ENCODE measurements around the gene NLRP6. TPM values are rescaled to one million over a fixed set of nuclear protein-coding genes. Genes with fewer than 3 reads are reported as not detected.

NLRP6 gene
- total and polyA plus RNA-seq, 4 experiments from 2014 or later = 1.4 to 26.3 (median 18.4) TPM

DNA sequence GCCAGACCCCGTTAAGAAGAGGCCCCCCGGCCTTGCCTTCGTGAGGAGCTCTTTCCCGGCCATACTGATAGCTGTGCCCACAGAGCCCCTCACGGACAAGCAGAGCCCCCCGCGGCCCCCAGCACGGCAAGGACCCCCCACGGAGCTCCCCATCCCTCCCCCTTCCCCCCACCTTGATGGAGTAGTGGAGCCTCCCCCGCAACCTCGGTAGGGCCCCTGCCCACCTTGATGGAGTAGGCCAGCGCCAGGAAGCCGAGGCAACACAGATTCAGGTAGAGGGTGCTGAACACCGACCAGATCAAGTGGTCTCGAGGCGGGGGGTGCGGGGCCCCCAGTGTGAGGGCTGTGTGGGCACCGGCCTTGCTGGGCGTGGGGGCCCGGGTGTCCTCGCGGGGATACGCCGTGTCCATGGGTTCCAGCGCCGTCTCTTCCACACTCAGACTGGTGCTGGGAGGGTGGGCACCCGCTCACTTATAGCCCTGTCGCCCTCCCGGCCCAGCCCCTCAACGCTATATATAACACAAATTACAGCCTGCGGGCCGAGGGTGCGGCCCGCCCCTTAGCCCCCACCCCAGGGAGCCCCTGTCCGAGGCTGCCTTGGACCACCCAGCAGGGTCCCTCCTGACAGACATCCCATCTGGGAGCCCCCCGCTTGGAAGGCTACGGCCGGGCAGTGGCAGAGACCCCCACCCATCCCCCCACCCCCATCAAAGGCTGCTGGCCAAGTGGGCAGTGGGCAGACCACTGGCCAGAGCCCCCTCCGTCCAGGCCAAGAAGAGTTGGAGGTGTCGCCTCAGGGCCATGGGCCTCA is 21.1 kb downstream of the NLRP6 start, which contains the start of gene IFITM5:
TSS of gene IFITM5 (minus strand) at position 446 of the 811 bp plus-strand sequence. CDS start at position 410, 36 bp downstream.
- peaks cover 0 to 3% of the 10 kb centered on the region in 2 donors for H3K27me3 Mint-ChIP-seq

DNA sequence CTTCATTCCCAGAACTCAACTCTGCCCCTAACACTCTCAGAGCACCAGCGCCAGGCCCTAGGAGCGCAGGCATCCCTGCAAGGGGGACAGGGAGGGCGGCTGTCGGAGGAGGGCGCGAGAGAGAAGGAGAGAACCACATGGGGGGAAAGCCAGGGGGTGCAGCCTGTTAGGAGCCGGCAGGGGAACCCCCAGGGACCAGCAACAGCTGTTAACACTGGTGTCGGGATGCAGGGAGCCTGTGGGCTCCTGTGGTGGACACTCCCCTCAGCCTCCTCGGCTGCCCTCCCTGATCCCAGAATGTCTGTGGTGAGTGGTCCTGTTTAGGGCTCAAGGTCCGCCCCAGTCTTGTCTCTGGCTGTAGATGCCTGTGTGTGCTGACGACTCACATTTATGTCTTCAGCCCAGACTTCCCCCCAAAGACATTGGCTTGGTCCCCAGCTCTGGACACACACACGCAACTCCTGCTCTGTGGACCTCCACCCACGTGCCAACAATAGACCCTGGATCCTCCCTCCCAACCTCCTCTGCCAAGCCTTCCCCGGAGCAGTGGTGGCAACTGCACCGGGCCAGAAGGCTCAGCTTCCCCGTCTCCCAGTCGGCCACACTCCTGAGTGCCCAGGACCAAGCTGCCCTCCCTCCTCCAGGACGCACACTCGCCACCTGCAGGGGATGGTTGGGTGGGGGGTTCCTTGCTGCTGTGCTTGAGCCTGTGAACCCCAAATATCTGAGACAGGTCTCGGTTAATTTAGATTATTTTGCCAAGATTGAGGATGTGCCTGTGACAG is 21.9 kb downstream of the NLRP6 start:
- Mint-ChIP-seq H3K27me3 (peaks cover 0 to 3% of the 10 kb centered on the region in 2 donors), H3K4me1 (peaks cover 11 to 43% (median 19%) of the 10 kb centered on the region in 4 donors), H3K9me3 (peaks cover 0 to under 1% (median 0%) of the 10 kb centered on the region in 8 donors), H3K4me3 (no peak overlapping the region), H3K36me3 (peaks cover 0 to 1% of the 10 kb centered on the region in 2 donors), H3K27ac (peak overlapping the region in 3 of 7 donors; percentile 13 to 55 (median 35))
- CTCF ChIA-PET (ENCODE audit: partially characterized antibody) = interaction anchor here (1.1 to 1.4 kb wide), 3 partner anchors 13 to 49 kb away, joined by 3 to 4 read pairs (median 3); no protein-coding TSS in a partner anchor
- peak in 1 of 5 donors; percentile 19 for DNase-seq
- H3K36me3 ChIP-seq (ENCODE audit: insufficient read depth, low read length) = no peaks in the 10 kb centered on the region
- intact Hi-C loops (cut with micrococcal nuclease) = no loop called here
- no peak overlapping the region for H3K4me3 ChIP-seq (ENCODE audit: low read length in 2 of 2)
- H3K4me1 ChIP-seq (ENCODE audit: insufficient read depth, low read length) = peaks cover 31% of the 10 kb centered on the region
- no peaks in the 10 kb centered on the region for H3K9me3 ChIP-seq (ENCODE audit: control insufficient read depth in 1 of 2, low read length in 2 of 2)
- POLR2A ChIA-PET (ENCODE audit: partially characterized antibody) = interaction anchor here (0.6 to 4.2 kb wide), 7 partner anchors 12 to 114 kb away, joined by 3 to 32 read pairs (median 3); partner anchors contain the start of genes IFITM1, PGGHG and SIGIRR
- no peak overlapping the region for H3K27ac ChIP-seq (ENCODE audit: low read depth, low read length)
- no peaks in the 10 kb centered on the region for H3K27me3 ChIP-seq (ENCODE audit: insufficient read depth, low read length)

More for the DNA sequence above, 21.1 kb downstream of the NLRP6 start, which contains the start of gene IFITM5:
- POLR2A ChIA-PET (ENCODE audit: partially characterized antibody) = interaction anchor here (0.6 to 4.2 kb wide), 13 partner anchors 10 to 108 kb away, joined by 3 to 32 read pairs (median 4); partner anchors contain the start of genes BET1L, IFITM1, PGGHG and PSMD13
- peaks cover 0 to 6% of the 10 kb centered on the region in 2 donors for H3K36me3 Mint-ChIP-seq
- Histone ChIP-seq H3K4me1 (ENCODE audit: insufficient read depth, low read length) (peaks cover 23% of the 10 kb centered on the region), H3K4me3 (ENCODE audit: low read length in 2 of 2) (no peak within 1 kb of the TSS), H3K27me3 (ENCODE audit: insufficient read depth, low read length) (no peaks in the 10 kb centered on the region), H3K27ac (ENCODE audit: low read depth, low read length) (no peak within 1 kb of the TSS), H3K9me3 (ENCODE audit: control insufficient read depth in 1 of 2, low read length in 2 of 2) (no peaks in the 10 kb centered on the region), H3K36me3 (ENCODE audit: insufficient read depth, low read length) (no peaks in the 10 kb centered on the region)
- CTCF ChIA-PET (ENCODE audit: partially characterized antibody) = interaction anchor here (1.1 to 1.4 kb wide), 3 partner anchors 13 to 47 kb away, joined by 3 to 4 read pairs (median 4); no protein-coding TSS in a partner anchor
- H3K4me1 Mint-ChIP-seq = peaks cover 9 to 42% (median 17%) of the 10 kb centered on the region in 4 donors
- H3K27ac Mint-ChIP-seq = peak within 1 kb of the TSS in 2 of 7 donors; percentile 35 to 75
- no peak for DNase-seq
- no peak within 1 kb of the TSS for H3K4me3 Mint-ChIP-seq
- intact Hi-C loops (cut with micrococcal nuclease) = no loop called here
- H3K9me3 Mint-ChIP-seq = peaks cover 0 to 1% (median 0%) of the 10 kb centered on the region in 8 donors

DNA sequence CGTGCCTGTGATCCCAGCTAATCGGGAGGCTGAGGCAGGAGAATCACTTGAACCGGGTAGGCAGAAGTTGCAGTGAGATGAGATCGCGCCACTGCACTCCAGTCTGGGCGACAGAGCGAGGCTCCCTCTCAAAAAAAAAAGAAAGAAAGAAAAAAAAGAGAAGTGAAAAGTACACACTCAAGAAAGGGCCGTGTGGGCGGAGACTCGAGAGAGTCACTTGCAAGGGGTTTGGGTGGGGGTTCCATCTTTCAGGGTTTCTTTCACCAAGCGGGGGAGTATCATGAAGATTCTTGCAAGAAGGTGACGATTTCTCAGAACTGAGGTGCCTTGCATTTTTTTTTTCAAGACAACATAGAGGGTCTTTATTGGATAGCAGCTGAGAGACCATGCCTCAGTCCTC is 25.2 kb downstream of the NLRP6 start:
- Mint-ChIP-seq H3K9me3 (no peaks in the 10 kb centered on the region), H3K4me3 (no peak overlapping the region), H3K4me1 (peaks cover 13 to 51% (median 26%) of the 10 kb centered on the region in 4 donors), H3K27me3 (peaks cover 0 to 3% of the 10 kb centered on the region in 2 donors), H3K36me3 (peaks cover 0 to 5% of the 10 kb centered on the region in 2 donors), H3K27ac (peak overlapping the region in 3 of 7 donors; percentile 26 to 68 (median 40))
- Histone ChIP-seq H3K36me3 (ENCODE audit: insufficient read depth, low read length) (no peaks in the 10 kb centered on the region), H3K4me3 (ENCODE audit: low read length in 2 of 2) (no peak overlapping the region), H3K27me3 (ENCODE audit: insufficient read depth, low read length) (no peaks in the 10 kb centered on the region), H3K9me3 (ENCODE audit: control insufficient read depth in 1 of 2, low read length in 2 of 2) (no peaks in the 10 kb centered on the region), H3K4me1 (ENCODE audit: insufficient read depth, low read length) (peaks cover 40% of the 10 kb centered on the region), H3K27ac (ENCODE audit: low read depth, low read length) (no peak overlapping the region)
- CTCF ChIA-PET (ENCODE audit: partially characterized antibody) = interaction anchor here (4.2 to 5.6 kb wide), 2 partner anchors 16 to 53 kb away, joined by 15 to 38 read pairs; no protein-coding TSS in a partner anchor
- intact Hi-C loops (cut with micrococcal nuclease) = no loop called here
- POLR2A ChIA-PET (ENCODE audit: partially characterized antibody) = interaction anchor here (0.5 to 5.6 kb wide), 3 partner anchors 14 to 146 kb away, joined by 3 to 23 read pairs (median 3); no protein-coding TSS in a partner anchor
- DNase-seq = no peak

DNA sequence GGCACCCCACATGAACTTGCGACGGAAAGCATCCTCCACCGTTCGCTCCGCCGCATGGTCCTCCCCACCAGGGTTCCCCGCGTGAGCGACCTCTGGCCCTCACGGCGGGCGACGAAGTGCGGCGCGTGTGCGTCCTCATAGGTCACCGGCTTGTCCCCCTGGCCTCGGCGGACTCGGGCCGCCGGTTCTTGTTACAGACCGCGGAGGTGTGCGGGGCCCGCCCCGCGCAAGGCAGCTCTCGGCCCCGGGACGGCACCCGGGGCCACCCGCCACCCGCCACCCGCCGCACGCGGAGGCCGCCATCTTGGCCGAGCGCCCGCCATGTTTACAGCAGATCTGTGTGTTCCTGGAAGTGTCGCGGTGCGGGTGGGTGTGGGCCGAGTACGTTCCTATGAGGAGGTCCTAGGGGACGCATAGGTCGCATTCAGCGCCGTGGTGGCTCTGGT is 25.9 kb downstream of the NLRP6 start:
- intact Hi-C loops (cut with micrococcal nuclease) = loop anchor here (2.0 kb wide), 1 partner anchor 93 kb away; no protein-coding TSS in a partner anchor
- no peaks in the 10 kb centered on the region for H3K9me3 Mint-ChIP-seq
- peaks cover 36% of the 10 kb centered on the region for H3K4me1 ChIP-seq (ENCODE audit: insufficient read depth, low read length)
- peak in 1 of 5 donors; percentile 16 for DNase-seq
- H3K27me3 Mint-ChIP-seq = peaks cover 0 to 3% of the 10 kb centered on the region in 2 donors
- peaks cover under 1 to 9% of the 10 kb centered on the region in 2 donors for H3K36me3 Mint-ChIP-seq
- ChIA-PET POLR2A (ENCODE audit: partially characterized antibody) (interaction anchor here (0.8 to 5.6 kb wide), 9 partner anchors 9 to 146 kb away, joined by 4 to 53 read pairs (median 11); partner anchors contain the start of genes BET1L, PGGHG, PTDSS2 and RIC8A), CTCF (ENCODE audit: partially characterized antibody) (interaction anchor here (0.6 to 5.6 kb wide), 20 partner anchors 12 to 149 kb away, joined by 3 to 67 read pairs (median 4); partner anchors contain the start of gene PTDSS2)
- no peak overlapping the region for H3K4me3 ChIP-seq (ENCODE audit: low read length in 2 of 2)
- no peaks in the 10 kb centered on the region for H3K9me3 ChIP-seq (ENCODE audit: control insufficient read depth in 1 of 2, low read length in 2 of 2)
- no peak overlapping the region for H3K27ac ChIP-seq (ENCODE audit: low read depth, low read length)
- no peak overlapping the region for H3K4me3 Mint-ChIP-seq
- peaks cover 14 to 54% (median 27%) of the 10 kb centered on the region in 4 donors for H3K4me1 Mint-ChIP-seq
- H3K27ac Mint-ChIP-seq = no peak overlapping the region
- no peaks in the 10 kb centered on the region for H3K36me3 ChIP-seq (ENCODE audit: insufficient read depth, low read length)
- H3K27me3 ChIP-seq (ENCODE audit: insufficient read depth, low read length) = no peaks in the 10 kb centered on the region

DNA sequence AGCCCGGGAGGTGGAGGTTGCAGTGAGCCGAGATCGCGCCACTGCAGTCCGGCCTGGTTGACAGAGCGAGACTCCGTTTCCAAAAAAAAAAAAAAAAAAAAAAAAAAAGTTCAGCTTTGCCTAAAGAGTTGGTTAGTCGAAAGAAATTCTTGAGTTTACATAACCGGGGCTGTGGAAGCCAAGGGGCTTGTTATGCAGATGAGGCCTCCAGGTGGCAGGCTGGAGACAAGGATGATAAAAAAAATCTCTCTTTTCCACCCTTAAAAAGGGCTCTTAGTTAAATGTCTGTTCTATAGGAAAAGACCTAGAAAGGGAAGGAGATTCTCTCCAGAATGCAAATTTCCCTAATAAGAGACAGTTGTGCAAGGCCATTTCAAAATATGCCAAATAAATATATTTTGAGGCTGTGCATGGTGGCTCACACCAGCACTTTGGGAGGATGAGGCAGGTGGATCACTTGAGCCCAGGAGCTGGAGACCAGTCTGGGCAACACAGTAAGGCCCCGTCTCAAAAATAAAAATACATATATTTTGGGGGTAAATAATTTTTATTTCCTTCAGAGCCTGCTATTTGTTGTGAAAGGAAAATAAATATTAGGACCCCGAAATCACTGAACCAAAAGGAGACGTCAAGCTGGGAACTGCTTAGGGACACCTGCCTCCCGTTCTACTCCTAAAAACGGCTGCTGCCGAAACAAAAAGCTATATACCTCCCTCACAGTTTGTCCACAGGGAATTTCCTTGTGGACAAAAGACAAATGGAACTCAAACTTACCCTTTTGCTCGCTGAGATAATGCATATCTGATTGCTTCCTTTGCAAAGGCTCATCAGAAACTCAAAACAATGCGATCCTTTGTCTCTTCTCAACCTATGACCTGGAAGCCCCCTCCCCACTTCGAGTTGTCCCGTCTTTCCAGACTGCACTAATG is 27.0 kb downstream of the NLRP6 start:
- Mint-ChIP-seq H3K4me1 (peaks cover 20 to 58% (median 34%) of the 10 kb centered on the region in 4 donors), H3K9me3 (peaks cover 0 to 5% (median 0%) of the 10 kb centered on the region in 8 donors), H3K36me3 (peaks cover 8 to 16% of the 10 kb centered on the region in 2 donors), H3K27me3 (peaks cover 0 to 3% of the 10 kb centered on the region in 2 donors), H3K4me3 (peak overlapping the region in 5 of 8 donors; percentile 36 to 76 (median 52)), H3K27ac (peak overlapping the region; percentile 1 to 89 (median 78))
- H3K9me3 ChIP-seq (ENCODE audit: control insufficient read depth in 1 of 2, low read length in 2 of 2) = no peaks in the 10 kb centered on the region
- ChIA-PET CTCF (ENCODE audit: partially characterized antibody) (interaction anchor here (0.6 to 5.6 kb wide), 31 partner anchors 11 to 148 kb away, joined by 3 to 67 read pairs (median 4); partner anchors contain the start of genes BET1L, PTDSS2 and RIC8A), POLR2A (ENCODE audit: partially characterized antibody) (interaction anchor here (0.8 to 5.6 kb wide), 16 partner anchors 10 to 145 kb away, joined by 3 to 53 read pairs (median 6); partner anchors contain the start of genes BET1L, PGGHG, PSMD13 and PTDSS2)
- H3K27ac ChIP-seq (ENCODE audit: low read depth, low read length) = peak overlapping the region; percentile 6
- H3K4me1 ChIP-seq (ENCODE audit: insufficient read depth, low read length) = peaks cover 42% of the 10 kb centered on the region
- no peak overlapping the region for H3K4me3 ChIP-seq (ENCODE audit: low read length in 2 of 2)
- H3K36me3 ChIP-seq (ENCODE audit: insufficient read depth, low read length) = no peaks in the 10 kb centered on the region
- intact Hi-C loops (cut with micrococcal nuclease) = loop anchor here (1.0 to 5.0 kb wide), 5 partner anchors 38 to 212 kb away; no protein-coding TSS in a partner anchor
- DNase-seq = peak; percentile 64 to 75 (median 67)
- no peaks in the 10 kb centered on the region for H3K27me3 ChIP-seq (ENCODE audit: insufficient read depth, low read length)

All from CD4-positive, alpha-beta memory T cell (primary cell).